ENCODE measurements around the gene PIGN. TPM values are rescaled to one million over a fixed set of nuclear protein-coding genes. Genes with fewer than 3 reads are reported as not detected.

Gene PIGN
- polyA plus RNA-seq, 1 donor from 2014 or later = 14.7 TPM

- no peaks in the 10 kb centered on the region for H3K4me1 Mint-ChIP-seq
- H3K27ac Mint-ChIP-seq = no peak overlapping the region
- no peaks in the 10 kb centered on the region for H3K9me3 Mint-ChIP-seq
- no peaks in the 10 kb centered on the region for H3K27me3 Mint-ChIP-seq
- H3K4me3 Mint-ChIP-seq = no peak overlapping the region
- peaks cover 14% of the 10 kb centered on the region for H3K36me3 Mint-ChIP-seq
Observed at GRCh38 chr18:62105376-62105775, 81.5 kb downstream of the PIGN start.

GRCh38 chr18:62102221-62102620, 84.6 kb downstream of the PIGN start:
- peak overlapping the region in 1 of 3 donors; percentile 27 for H3K27ac Mint-ChIP-seq
- H3K36me3 Mint-ChIP-seq = peaks cover 33% of the 10 kb centered on the region
- no peaks in the 10 kb centered on the region for H3K4me1 Mint-ChIP-seq
- H3K9me3 Mint-ChIP-seq = peaks cover 0 to 12% (median 0%) of the 10 kb centered on the region in 3 donors
- no peak overlapping the region for H3K4me3 Mint-ChIP-seq
- no peaks in the 10 kb centered on the region for H3K27me3 Mint-ChIP-seq

GRCh38 chr18:62101321-62101721, 85.5 kb downstream of the PIGN start:
- no peak overlapping the region for H3K4me3 Mint-ChIP-seq
- H3K27ac Mint-ChIP-seq = no peak overlapping the region
- peaks cover 0 to 12% (median 0%) of the 10 kb centered on the region in 3 donors for H3K9me3 Mint-ChIP-seq
- peaks cover 32% of the 10 kb centered on the region for H3K36me3 Mint-ChIP-seq
- no peaks in the 10 kb centered on the region for H3K4me1 Mint-ChIP-seq
- H3K27me3 Mint-ChIP-seq = no peaks in the 10 kb centered on the region

DNA sequence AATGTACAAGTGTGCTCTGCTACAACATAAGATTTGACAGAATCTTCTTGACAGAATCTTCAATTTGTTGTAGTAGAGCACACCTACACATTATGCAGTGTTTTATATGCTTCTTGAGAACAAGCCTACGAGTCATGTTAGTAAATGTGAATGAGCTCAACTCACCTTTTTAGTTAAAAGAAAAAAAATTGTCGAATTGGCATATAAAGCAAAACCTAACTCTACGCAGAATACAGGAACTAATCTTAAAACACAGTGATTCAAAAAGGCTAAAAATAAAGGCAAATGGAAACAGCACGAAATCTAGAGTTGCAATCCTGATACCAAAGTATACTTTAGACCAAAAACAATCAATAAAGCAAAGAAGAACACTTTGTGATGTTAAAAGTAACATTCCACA, 87.9 kb downstream of the PIGN start:
- Mint-ChIP-seq H3K4me1 (no peaks in the 10 kb centered on the region), H3K9me3 (peaks cover 0 to 12% (median 0%) of the 10 kb centered on the region in 3 donors), H3K27ac (no peak overlapping the region), H3K36me3 (peaks cover 31% of the 10 kb centered on the region), H3K4me3 (no peak overlapping the region), H3K27me3 (no peaks in the 10 kb centered on the region)

DNA sequence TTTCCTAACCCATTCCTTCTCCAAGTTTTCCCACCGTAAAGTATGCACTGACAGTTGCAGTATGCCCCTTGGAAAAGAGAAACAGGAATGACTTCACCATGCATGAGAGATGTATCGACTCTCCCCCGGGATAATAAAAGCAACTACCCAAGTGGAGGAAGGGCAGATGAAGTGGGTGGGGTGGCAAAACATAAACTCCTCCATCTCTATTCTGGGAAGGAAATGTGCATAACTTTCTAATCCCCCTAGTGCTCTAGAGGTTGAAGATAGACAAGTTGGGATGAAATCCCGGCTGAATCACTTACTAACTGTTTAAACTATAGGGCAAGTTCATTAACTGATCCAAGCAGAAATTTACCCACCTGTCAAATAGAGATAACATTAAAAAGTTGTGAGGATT, 89.2 kb downstream of the PIGN start:
- Mint-ChIP-seq H3K9me3 (peaks cover 0 to 12% (median 0%) of the 10 kb centered on the region in 3 donors), H3K4me3 (no peak overlapping the region), H3K36me3 (peaks cover 30% of the 10 kb centered on the region), H3K27me3 (no peaks in the 10 kb centered on the region), H3K27ac (no peak overlapping the region), H3K4me1 (no peaks in the 10 kb centered on the region)

- H3K27ac Mint-ChIP-seq = no peak overlapping the region
- no peaks in the 10 kb centered on the region for H3K9me3 Mint-ChIP-seq
- peaks cover 12% of the 10 kb centered on the region for H3K36me3 Mint-ChIP-seq
- no peaks in the 10 kb centered on the region for H3K27me3 Mint-ChIP-seq
- no peaks in the 10 kb centered on the region for H3K4me1 Mint-ChIP-seq
- no peak overlapping the region for H3K4me3 Mint-ChIP-seq
Observed at GRCh38 chr18:62091487-62092120, 95.3 kb downstream of the PIGN start.

DNA sequence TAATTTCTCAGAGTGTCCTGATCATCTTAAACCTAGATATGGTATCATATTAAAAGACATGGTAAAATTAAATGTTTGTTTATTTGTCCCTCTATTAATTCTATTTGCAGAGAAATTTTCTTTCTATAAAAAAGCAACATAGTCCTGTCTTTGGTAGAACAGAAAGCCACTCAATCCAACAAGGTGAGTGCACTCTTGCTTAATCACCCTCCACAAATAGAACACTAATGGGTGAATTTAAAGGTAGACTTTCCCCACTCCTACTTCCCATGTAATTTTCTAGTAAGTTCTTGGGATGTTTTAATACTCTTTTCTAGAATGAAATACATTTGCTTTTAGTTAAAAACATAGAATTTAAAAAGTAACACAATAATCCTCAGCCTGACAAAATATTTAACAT, 97.7 kb downstream of the PIGN start:
- Mint-ChIP-seq H3K27me3 (no peaks in the 10 kb centered on the region), H3K27ac (no peak overlapping the region), H3K36me3 (peaks cover 19% of the 10 kb centered on the region), H3K4me1 (no peaks in the 10 kb centered on the region), H3K9me3 (no peaks in the 10 kb centered on the region), H3K4me3 (no peak overlapping the region)

GRCh38 chr18:62088156-62088555, 98.7 kb downstream of the PIGN start:
- H3K27ac Mint-ChIP-seq = no peak overlapping the region
- peaks cover 19% of the 10 kb centered on the region for H3K36me3 Mint-ChIP-seq
- H3K4me3 Mint-ChIP-seq = no peak overlapping the region
- H3K9me3 Mint-ChIP-seq = no peaks in the 10 kb centered on the region
- H3K4me1 Mint-ChIP-seq = no peaks in the 10 kb centered on the region
- no peaks in the 10 kb centered on the region for H3K27me3 Mint-ChIP-seq

GRCh38 chr18:62085756-62086155, 101.1 kb downstream of the PIGN start:
- Mint-ChIP-seq H3K27me3 (no peaks in the 10 kb centered on the region), H3K9me3 (no peaks in the 10 kb centered on the region), H3K4me3 (no peak overlapping the region), H3K36me3 (peaks cover 17% of the 10 kb centered on the region), H3K4me1 (no peaks in the 10 kb centered on the region), H3K27ac (no peak overlapping the region)

DNA sequence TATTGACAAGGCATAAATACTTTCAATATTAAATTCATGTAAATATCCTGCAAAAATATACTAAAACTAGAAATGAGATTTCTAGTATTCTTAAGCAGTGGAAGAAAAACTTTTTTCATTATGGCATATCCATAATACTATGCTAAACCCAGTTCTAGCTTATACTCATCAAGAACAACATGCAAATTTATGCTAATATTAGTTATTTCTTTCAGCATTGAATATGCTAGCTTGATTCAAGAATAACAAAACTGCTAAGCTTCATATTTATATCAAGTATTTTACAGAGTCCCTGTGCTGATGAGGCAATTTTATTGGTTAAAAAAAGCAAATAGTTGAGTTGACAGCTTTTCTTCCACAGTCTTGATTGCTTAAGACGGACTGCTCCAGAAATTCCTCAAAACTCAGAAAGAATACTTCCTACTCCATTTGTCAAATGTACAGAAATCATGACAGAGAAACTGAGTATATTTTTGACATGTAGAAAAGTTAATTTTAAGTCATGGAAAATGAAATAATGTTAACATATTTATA, 105.0 kb downstream of the PIGN start:
- Mint-ChIP-seq H3K9me3 (no peaks in the 10 kb centered on the region), H3K27ac (peak overlapping the region in 1 of 3 donors; percentile 5), H3K4me3 (no peak overlapping the region), H3K4me1 (no peaks in the 10 kb centered on the region), H3K27me3 (no peaks in the 10 kb centered on the region), H3K36me3 (peaks cover 13% of the 10 kb centered on the region)

DNA sequence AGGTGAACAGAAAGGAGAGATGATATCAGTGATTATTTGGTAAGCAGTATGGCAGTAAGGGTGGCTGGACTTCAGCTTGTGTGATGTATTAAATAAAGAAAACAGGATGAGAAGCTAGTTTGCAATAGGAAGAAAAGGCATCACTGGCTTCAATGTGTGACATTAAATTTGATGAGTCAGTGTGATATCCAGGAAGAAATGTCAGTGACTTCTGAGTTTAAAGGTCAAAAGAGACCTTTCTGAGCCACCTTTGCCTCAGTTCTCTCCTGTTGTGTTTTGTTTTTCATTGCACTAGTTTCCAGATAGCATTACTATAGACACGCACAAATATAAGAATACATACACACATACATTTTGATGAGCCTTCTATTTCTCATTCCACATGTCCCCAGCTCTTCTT, 105.6 kb downstream of the PIGN start:
- no peaks in the 10 kb centered on the region for H3K4me1 Mint-ChIP-seq
- H3K9me3 Mint-ChIP-seq = peaks cover 0 to 2% (median 0%) of the 10 kb centered on the region in 3 donors
- H3K27me3 Mint-ChIP-seq = no peaks in the 10 kb centered on the region
- H3K4me3 Mint-ChIP-seq = no peak overlapping the region
- H3K27ac Mint-ChIP-seq = peak overlapping the region in 1 of 3 donors; percentile 5
- H3K36me3 Mint-ChIP-seq = peaks cover 9% of the 10 kb centered on the region

DNA sequence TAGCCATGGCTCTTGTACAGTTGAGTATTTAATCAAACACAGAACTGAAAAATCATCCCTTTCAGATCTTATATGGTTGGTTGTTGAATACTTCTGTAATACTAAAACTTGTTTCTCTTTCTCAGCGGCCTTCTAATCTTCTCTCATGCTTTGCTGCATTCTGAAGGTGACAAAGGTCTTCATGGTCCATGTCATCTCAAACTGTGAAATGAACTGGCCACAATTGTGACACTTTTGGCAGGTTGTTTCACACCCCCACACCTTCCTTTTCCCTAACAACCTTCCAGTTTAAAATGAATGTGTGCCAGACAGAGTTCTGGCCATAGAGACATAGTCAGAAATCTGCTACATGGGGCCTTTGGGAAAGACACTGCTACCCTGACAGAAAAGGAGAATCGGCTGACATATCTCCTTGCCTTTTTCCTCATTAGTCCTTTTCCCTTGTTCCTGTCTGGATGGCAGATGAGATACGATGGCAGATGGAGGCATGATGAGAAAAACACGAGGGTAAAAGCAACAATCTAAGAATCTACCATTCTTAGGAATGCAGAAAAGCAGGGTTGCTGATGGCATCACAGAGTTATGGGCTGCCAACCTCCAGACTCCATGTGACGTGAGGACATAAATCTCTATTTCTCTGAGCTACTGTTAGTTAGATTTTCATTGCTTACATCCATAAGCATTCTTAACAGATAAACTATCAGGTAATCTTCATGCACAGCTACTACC, 106.5 kb downstream of the PIGN start:
- H3K36me3 Mint-ChIP-seq = peaks cover 6% of the 10 kb centered on the region
- no peaks in the 10 kb centered on the region for H3K27me3 Mint-ChIP-seq
- H3K27ac Mint-ChIP-seq = peak overlapping the region in 1 of 3 donors; percentile 17
- H3K4me3 Mint-ChIP-seq = no peak overlapping the region
- H3K4me1 Mint-ChIP-seq = no peaks in the 10 kb centered on the region
- H3K9me3 Mint-ChIP-seq = peaks cover 0 to 2% (median 0%) of the 10 kb centered on the region in 3 donors

- no peak overlapping the region for H3K27ac Mint-ChIP-seq
- H3K4me1 Mint-ChIP-seq = peaks cover 0 to under 1% (median 0%) of the 10 kb centered on the region in 3 donors
- H3K27me3 Mint-ChIP-seq = no peaks in the 10 kb centered on the region
- H3K4me3 Mint-ChIP-seq = no peak overlapping the region
- peaks cover 0 to 2% (median 0%) of the 10 kb centered on the region in 3 donors for H3K9me3 Mint-ChIP-seq
- peaks cover 14% of the 10 kb centered on the region for H3K36me3 Mint-ChIP-seq
Observed at GRCh38 chr18:62073461-62074281, 113.2 kb downstream of the PIGN start.

GRCh38 chr18:62072370-62072769, 114.5 kb downstream of the PIGN start:
- Mint-ChIP-seq H3K27ac (no peak overlapping the region), H3K9me3 (peaks cover 0 to 5% (median 0%) of the 10 kb centered on the region in 3 donors), H3K36me3 (peaks cover 18% of the 10 kb centered on the region), H3K27me3 (no peaks in the 10 kb centered on the region), H3K4me1 (peaks cover 0 to 2% (median 0%) of the 10 kb centered on the region in 3 donors), H3K4me3 (no peak overlapping the region)

DNA sequence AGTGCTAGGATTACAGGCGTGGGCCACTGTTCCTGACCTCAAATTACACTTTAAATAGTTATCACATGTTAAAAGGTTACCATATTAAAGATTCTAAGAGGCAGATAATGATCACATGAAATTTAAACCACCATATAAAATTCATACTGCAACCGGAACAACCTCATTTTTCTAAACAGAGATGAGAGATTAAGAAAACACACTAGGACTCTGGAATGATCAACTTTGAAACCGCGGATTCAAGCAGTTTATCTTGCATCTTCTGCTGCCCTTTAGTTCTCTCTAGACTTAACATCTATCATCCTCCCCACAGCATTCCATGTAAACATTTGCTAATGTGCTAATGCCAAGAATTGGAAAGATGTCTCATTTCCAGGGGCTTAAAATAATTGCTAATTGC, 115.8 kb downstream of the PIGN start:
- peaks cover 0 to 3% (median 0%) of the 10 kb centered on the region in 3 donors for H3K9me3 Mint-ChIP-seq
- H3K36me3 Mint-ChIP-seq = peaks cover 18% of the 10 kb centered on the region
- H3K27me3 Mint-ChIP-seq = no peaks in the 10 kb centered on the region
- no peak overlapping the region for H3K27ac Mint-ChIP-seq
- no peak overlapping the region for H3K4me3 Mint-ChIP-seq
- peaks cover 0 to 2% (median 0%) of the 10 kb centered on the region in 3 donors for H3K4me1 Mint-ChIP-seq
